PFSK-1 (cell line): ENCODE results near the gene NRROS.

Experiments
- POLR2AphosphoS5 ChIP-seq: IDR thresholded peaks from 2 replicates; pipeline ENCODE4 v1.6.1; 2012; ENCODE audit warnings: low read depth, mild to moderate bottlenecking, control low read depth, low read length, moderate library complexity
- SIN3A ChIP-seq: IDR thresholded peaks from 2 replicates; pipeline ENCODE4 v1.6.1; 2012; ENCODE audit warnings: mild to moderate bottlenecking, low read length, moderate library complexity, borderline replicate concordance; ENCODE audit not compliant: insufficient read depth

- TF ChIP-seq SIN3A (no peak), POLR2AphosphoS5 (no peak)
Observed at GRCh38 chr3:196631682-196632045, 7.8 kb upstream of the NRROS start.
